A172 (cell line): ENCODE results near the gene TAPT1. TPM values are rescaled to one million over a fixed set of nuclear protein-coding genes. Genes with fewer than 3 reads are reported as not detected.

ENCODE experiments used
- DNase-seq: peaks from one replicate; pipeline ENCODE4 v3.0.0-alpha.2; 2015; ENCODE audit warnings: low spot score
- total RNA-seq: library from RNA; depleted of rRNA; stranded (reverse); fragments of >200 nt; shearing (Covaris generic); gene quantifications from 2 replicates; pipeline ENCODE4 v1.2.3, GENCODE V29; 2014; rRNA removed

The TAPT1 gene
- total RNA-seq, 1 experiment from 2014 or later: 7.8 TPM

GRCh38 chr4:16110661-16111290 lies 115.5 kb downstream of the TAPT1 start:
- no peak for DNase-seq

Other genes starting within 250 kb of the TAPT1 start
- gene PROM1, start 142.4 kb downstream of the TAPT1 start, total RNA-seq: 0.02 TPM in 1 of 2 replicates, not detected in the other